GM19468 (cell line): ENCODE results near the gene PPP1R9B.

Source experiments
- ATAC-seq: cut with Tn5 transposase; IDR thresholded peaks from one replicate; pipeline ENCODE4 v1.9.1; 2021; ENCODE audit warnings: mild to moderate bottlenecking, moderate library complexity, moderate number of reproducible peaks; ENCODE audit not compliant: unreplicated experiment; ENCODE audit errors: extremely low read depth

PPP1R9B gene

DNA sequence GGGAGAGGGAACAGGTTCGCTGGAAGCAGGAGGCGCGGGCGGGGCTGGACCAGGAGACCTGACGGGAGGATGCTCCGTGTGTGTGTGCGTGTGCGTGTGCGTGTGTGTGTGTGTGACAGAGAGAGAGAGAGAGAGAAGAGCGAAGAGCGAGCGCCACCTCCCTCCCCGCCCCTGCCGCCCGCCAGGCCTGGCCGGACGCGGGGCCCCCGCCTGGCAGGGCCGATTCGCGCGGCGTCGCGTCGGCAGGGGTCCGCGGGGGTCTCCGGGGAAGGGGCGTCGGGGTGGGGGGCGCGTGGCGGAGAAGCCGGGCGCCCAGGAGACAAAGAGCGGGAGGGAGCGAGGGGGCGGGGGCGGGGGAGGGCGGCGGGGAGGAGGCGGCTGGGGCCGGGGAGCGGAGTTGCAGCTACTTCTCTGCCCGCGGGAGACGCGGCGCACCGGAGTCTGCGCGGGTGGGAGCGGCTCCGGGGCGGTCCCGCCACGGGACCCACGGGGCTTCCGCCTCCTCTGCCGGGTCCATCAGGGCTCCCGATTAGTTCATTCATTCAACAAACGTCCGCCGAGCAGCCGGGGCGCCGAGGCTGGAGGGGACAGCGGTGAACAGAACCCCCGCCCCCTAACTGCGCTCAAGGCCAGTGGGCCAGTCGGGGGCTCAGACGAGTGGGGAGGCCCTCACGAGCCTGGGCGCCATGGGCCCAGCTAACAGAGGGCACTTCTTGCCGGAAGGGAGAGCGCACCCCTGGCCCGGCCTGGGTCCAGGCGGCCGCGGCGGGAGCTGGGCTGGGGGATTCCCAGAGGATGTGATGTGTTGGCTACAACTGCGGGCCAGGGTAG is 20.5 kb downstream of the PPP1R9B start, which contains the start of gene SAMD14:
Gene SAMD14 (minus strand): TSS at position 433 of the 831 bp plus-strand sequence. CDS start 5,201 bp downstream, outside the sequence.
- ATAC-seq: no peak

DNA sequence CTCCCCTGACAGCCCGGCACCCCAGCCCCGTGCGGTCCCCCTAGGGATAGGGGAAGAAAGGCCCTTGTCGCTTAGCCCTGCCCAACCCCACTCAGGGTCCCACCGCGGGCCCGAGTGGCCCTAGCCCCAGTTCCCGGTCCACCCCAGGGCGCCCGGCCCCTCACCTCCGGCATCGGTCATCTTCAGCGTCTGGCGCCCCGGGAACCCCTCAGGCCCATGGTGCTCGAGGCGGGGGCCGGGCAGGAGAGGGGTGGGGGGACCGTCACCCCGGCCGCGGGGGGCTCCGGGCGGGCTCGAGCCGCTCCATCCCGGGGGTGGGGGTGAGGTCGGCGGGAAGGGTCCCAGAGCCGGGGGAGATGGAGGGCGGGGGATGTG is 21.1 kb downstream of the PPP1R9B start:
- ATAC-seq: no peak

DNA sequence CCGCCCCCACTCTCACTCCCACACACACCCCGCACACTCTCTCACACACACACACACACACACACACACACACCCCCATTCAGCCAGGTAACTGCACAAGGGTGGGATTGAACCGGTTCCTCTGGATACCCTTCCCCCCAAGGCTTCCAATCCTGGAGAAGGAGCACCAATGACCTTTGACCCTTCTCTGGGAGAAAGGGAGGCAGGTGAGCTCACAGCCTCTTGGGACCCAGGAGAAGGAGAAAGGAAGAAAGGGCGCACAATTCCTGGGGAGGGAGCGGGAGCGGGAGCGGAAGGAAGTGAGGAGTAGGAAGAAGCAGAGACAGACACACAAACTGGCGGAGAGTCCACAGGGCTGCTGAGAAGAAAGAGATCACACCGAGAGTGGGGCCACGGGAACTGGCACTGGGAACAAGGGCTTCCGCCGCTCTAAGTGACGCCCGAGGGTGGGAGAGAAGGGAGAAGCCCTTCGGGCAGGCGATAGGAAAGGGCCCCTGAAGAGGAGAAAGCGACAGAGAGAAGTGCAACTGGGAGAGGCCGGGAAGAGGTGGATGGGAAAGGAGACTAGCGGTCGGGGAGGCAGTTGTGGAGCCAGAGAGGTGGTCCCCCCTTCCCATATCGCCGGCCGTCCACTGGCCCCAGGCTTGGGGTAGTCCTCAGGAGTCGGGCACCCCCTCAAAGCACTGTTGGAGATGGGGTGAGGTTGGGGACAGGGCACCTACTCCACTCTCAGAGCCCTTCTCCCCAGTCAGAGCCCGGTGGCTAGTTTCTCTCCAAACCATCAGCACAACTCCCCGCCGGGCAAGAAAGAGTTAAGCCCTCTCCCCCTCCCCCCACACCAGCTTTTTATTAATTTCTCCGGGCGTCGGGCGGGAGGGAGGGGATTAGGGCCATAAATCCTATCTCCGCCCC is 21.8 kb downstream of the PPP1R9B start:
- no peak for ATAC-seq

DNA sequence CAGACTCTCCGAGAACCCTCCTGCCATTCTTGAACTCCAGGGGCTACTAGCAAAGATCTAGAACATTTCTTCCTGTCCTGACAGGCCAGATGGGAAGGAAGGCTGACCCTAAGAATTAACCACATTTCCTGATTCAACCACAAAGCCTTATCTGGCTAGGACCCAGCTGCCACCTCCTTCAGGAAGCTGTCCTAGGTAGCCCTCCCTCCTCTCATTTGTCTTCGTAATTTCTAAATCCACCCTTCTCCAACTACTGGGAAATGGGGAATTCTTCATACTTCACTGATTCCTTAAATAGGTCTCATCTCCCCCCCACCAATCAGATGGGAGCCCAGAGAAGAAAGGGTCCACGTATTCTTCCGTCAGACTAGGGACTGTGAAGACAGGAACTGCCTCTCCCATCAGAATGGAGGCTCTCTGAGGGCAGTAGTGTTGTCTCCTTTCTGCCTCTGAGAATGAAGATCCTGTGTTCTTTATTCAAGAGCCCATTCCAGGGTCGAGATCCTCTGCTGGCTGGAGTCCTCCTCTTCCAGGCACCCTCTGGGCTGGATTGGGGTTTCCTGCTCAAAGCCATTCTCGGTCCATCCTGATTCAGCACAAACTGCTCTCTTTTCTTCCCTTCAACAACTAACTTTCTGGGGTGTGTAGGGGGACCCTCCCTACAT is 22.6 kb downstream of the PPP1R9B start:
- ATAC-seq: no peak

DNA sequence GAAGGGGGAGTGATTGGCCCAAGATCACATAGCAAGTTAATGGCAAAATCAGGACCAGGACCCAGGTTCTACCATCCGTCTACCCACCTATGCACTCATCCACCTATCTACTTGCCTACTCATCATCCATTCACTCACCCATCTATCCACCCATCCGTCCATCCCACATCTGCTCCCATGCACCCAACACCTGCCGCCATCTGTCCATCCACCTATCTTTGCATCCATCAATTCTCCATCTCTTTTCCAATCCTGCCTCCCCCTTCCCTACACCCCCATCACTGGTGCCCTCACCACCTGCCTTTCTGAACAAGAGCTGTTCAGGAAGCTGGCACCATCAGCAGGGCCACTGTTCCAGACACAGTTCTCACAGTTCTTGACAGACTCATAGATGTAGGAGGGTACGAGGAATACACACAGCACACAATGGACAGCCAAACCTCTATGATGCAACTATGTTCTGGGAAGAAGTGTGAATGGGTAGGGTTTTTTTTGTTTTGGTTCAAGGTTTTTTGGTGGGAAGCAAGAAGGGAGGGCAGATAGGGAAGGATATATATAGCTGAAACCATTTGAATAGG is 25.0 kb downstream of the PPP1R9B start:
- ATAC-seq: no peak

DNA sequence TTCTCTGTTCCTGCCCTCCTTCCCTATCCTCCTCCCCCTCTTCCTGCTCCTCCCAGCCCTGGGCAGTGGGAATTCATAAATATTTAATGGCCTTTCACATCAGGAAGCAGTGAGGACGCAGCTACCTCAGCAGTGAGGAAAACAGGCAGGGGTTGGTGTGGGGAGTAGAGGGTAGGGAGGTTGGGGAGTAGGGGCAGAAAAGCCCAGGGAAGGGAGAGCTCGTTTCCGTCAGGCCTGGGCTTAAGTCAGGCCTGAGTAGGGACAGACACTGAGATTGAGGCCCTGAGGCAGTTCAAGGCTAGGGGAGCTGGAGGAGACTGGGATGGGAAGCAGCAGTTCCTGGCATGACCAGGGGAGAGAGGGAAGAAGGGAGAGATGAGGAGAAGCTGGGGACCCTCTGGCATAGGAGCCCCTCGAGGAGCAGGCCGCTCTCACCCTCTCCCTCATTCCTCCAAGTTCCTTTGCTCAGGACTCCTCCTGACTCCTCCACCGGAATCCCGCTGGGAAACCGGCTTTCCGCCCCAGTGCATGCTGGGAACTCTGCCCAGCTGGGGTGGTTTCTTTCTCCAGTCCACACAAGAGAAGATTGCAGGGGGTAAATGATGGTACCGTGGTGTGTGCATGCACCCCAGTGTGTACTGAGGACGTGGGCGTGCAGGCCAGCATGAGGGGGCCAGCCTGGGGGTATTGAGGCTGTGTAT is 26.7 kb downstream of the PPP1R9B start:
- no peak for ATAC-seq

DNA sequence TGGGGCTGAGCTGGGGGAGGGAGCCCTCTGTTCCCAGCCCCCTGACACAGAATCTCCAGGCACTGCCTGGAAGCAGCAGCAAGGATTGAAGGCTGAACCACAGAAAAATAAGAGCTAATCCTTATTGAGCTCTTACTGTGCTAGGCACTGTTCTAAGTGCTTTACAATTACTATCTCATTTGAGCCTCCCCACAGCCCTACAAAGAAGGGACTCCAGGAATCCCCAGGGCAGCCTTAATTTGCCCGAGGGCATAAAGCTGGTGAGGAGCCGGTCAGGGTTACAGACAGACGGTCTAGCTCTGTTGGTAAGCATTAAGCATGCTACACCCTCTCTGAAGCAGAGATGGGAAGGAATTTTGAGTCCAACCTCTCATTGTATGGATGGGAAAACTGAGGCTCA is 27.5 kb downstream of the PPP1R9B start:
- no peak for ATAC-seq

DNA sequence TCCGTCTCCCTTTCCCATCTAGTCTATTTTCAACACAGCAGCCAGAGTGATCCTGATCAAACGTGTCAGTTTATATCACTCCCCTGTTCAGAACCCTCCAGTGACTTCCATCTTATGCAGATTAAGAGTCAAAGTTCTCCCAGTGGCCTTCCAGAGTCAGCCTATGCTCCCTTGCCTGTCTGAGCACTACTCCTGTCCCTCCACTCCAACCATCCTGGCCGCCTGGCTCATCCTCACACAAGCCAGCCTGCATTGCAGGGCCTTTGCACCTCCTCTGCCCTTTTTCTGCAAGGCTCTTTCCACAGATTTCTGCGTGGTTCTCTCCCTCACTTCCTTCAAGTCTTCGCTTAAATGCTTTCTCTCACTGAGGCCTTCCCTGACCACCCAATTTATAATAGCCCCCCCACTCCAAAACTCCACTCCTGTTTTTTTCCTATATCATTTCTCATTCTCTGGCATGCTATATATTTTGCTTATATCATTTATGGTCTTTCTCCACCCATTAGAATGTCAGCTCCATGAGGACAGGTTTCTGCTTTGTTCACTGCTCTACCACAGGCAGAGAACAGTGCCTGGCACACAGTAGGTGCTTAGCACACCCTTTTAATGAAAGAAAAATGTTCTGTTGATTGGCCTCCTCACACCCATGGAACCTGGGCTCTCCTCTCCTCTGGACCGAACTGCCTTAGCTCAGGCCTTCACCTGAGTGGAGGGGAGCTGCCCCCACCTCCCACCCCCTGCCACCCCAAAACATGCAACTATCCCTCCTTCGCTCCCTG is 29.8 kb downstream of the PPP1R9B start:
- ATAC-seq: no peak

DNA sequence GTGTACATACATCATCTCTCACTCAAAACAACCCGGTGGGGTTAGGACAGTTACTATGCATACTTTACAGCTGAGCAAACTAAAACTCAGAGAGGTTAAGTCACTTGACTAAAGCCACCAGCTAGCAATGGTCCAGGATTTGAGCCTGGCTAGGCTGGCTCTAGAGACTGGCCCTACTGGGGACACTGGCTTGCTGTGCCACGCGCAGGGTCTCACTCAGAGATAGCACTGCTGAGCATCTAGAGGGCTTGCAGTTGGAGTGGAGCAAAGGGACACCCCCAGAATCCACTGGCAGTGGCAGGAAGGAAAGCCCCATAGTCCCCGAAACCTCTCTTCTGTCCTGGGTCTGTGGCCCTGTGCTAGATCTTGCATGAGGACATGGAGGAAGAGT is 31.7 kb downstream of the PPP1R9B start:
- ATAC-seq: no peak

DNA sequence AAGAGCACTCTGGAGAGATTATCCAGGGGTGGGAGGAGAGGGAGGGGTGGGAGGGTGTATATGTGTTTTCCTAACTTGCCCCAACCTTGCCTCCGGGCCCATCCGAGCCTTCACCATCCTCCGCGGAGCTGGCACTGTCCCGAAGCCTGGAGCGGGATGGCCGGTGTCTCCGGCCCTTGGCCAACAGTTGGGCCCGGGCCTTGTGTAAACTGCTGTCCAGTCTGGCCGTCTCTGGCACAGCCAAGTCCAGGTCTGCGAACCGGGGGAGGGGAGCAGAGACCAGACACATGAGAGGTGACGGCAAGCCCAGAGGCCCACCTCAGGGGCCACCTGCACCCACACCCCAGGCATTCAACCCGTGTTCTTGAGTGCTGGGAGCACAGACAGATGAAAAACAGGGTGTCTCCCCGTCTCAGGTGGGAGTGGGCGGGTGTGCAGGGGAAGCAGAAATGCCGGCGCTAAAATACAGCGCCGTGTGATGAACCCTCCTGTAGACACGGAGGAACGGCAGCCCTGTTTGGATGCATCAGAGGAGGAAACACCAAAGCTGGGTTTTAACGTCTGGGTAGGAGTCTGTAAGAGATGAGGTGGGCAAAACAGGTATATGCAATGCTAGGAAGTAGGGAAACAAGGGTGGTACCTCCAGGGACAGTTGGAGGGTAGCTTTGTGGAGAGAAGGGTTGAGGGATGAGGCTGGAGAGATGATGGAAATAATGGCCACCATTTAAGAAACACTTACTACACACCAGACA is 32.2 kb downstream of the PPP1R9B start:
- ATAC-seq: no peak

DNA sequence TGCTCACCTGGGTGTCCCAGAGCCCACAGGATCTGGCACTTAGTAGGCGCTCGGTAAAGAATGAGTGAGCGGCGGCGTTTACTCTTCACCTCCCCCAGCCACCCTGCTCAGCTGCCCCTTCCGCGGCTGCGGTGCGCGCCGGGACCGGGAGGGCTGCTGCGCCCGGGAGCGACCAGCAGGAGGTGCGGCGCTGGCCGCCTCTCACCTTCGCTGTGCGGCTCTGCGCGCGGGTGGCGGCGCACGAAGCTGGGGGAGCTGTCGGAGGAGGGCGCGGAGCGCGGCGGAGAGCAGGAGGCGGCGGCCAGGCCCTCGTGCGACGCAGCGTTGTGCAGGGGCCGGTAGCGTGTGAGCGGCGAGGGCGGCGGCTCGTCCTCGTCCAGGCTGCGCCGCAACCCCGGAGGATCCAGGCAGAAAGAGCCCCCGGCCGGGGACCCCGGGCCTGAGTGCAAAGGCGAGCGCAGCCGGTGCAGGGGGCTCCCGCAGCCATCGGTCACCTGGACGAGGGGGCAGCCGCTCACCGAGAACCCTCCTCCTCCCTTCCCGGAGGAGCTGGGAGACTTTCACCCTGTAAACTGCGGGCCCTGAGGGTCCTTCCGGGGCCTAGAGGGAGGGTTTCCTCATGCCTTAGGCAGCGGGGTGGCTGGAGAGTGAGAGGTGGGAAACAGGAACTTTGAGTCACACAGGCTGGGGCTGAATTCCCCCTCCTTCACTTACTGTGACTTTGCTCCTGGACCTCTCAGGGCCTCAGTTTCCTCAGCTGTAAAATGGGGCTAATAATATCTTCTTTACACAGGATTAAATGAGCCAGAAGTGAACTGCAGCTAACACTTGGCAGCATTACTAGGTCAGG is 33.0 kb downstream of the PPP1R9B start:
- no peak for ATAC-seq

DNA sequence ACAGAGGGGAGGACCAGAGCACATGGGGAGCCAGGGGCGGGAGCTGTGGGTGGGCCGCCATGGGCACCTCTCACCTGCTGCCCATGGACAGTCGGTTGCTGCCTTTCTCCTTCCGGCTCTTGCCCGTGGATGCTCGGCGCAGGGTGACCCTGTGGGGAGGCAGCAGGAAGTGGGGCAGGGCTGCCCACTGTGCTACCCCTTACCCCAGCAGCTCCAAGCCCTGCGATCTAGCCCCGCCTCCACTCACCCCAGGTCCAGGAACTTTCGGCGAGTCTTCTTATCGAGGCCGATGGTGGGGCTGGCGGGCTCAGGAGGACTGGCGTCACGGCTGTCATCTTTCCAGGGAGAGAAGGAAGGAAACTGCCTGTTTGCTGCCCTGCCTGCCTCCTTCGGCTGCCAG is 34.7 kb downstream of the PPP1R9B start:
- ATAC-seq: no peak

DNA sequence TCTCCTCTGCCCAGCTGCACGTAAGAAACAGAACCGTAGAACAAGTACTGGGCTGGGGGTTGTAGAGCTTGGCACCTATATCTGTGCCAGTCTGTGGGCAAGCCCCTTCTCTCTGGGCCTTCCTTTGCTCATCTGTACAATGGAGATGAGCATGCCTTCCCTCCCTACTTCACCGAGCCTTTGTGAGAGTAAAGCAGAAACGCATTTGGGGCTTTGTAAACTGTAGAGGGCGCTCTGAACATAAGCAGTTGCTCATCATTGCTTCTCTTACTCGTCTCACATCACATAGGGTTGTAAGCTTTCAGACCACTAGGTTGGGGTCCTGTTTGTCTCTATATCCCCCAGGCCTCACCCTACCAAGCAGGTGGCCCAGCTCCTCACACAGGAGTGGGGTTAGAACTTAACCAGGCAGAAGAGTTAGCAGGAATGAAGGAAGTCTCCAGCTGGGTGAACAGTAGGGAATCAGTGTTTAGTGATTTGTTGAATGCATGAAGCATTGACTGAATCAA is 35.6 kb downstream of the PPP1R9B start:
- ATAC-seq: no peak

DNA sequence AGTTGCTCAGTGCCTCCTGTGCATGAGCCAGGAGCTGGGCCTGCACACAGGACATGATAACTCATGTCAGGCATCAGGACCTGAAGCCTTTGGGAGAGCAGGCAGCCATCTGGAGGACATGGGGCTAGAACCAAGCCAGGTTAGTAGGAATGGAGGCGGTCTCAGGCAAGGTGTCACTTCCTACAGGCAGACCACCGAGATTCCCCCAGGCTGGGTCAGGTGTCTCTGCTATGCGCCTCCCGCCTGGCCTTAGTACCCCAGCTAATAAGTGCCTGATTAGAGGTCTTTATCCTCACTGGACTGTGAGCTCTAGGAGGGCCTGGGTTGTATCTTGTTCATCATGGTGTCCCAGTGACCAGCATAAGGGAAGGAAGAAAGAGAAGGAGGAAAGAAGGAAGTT is 36.1 kb downstream of the PPP1R9B start:
- no peak for ATAC-seq

DNA sequence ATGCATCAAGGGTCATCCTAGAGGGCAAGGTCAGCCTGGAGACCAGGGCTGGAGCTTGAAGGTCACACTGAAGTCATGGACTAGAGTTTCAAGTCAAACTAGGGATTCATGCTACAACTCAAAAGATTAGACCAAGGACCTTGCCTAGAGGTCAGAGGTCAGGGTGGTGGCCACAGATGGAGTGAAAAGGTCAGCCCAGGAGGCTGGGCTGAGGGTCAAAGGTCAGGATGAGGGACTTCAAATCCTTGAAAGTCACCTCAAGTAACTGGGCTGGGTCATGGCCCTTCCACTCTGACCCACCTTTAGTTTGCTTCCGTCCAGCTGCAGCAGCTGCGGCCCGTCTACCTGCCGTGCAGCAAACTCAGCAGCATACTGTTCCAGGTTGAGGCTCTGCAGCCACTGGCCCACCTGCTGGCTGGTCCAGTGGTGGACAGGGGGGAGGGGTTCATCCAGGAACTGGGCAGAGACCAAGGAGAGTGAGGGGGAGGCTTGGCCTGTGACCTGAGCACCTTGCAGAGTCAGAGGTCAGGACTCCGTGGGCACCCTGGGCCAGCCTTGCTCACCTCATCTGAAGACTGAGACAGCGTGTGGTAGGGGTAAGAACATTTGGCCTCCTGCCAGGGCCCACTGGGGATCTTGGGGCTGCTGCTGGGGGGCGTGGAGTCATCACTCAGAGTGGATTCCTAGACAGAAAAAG is 36.7 kb downstream of the PPP1R9B start:
- ATAC-seq: no peak

DNA sequence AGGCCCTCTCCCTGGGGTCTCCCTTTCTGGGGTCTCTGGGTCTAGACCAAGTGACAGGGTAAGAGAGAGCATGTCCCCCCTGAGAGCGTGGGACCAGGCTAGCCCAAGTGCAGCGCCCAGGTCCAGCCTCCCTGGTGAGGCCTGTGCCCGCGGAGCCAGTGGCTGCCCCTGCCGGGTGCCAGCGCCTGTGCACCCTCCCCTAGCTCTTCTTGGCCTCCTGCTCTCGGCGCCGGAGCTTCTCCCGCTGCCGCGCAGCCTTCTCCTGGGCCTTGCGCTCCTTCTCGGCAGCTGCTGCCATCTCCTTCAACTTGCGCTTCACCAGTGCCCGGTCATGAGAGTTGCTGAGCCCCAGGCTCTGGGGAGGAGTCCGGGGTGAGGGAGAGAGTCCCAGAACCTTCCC is 37.8 kb downstream of the PPP1R9B start:
- ATAC-seq: no peak
